Adipose tissue (tissue), 3 donors: ENCODE measurements around the gene F2. TPM values are rescaled to one million over a fixed set of nuclear protein-coding genes. Genes with fewer than 3 reads are reported as not detected.

Source experiments
- H3K27ac ChIP-seq: one replicate; pipeline ENCODE4 v1.5.1; 2013; ENCODE audit warnings: low read depth, low read length
- WGBS, 3 donors: extraction: QIAGEN DNeasy Blood & Tissue Kit; methylation state at CpG; one replicate each; pipeline ENCODE4 v1.1.7; 2013; 5-methylcytosine and 5-hydroxymethylcytosine counted together
- polyA plus RNA-seq, 3 donors: library from polyadenylated mRNA; stranded (reverse); fragments of 200-250 nt; gene quantifications; one replicate each; pipeline ENCODE4 v1.2.3, GENCODE V29; 2013
- donor health status: healthy with polysubstance abuse.
- donor health status: Bipolar disorder and iron deficiency.
- donor health status: healthy.

F2 gene
- polyA plus RNA-seq, 3 donors: not detected

GRCh38 chr11:46728659-46729040, 9.6 kb downstream of the F2 start:
- 82 to 86% (median 84%) methylated on average over 9 of the region's 9 CpGs for WGBS, 3 donors
- H3K27ac ChIP-seq: no peak overlapping the region

- no peak overlapping the region for H3K27ac ChIP-seq
- WGBS, 3 donors: 81 to 86% (median 82%) methylated on average over 24 of the region's 24 CpGs
These were observed 10.4 kb downstream of the F2 start for GRCh38 chr11:46729110-46730027.

GRCh38 chr11:46731545-46731944, 12.5 kb downstream of the F2 start:
- 79 to 90% (median 88%) methylated on average over 4 of the region's 4 CpGs for WGBS, 3 donors
- no peak overlapping the region for H3K27ac ChIP-seq

- 77 to 90% (median 79%) methylated on average over 1 of the region's 1 CpG for WGBS, 3 donors
- no peak overlapping the region for H3K27ac ChIP-seq
These were observed 14.2 kb downstream of the F2 start for GRCh38 chr11:46733234-46733633.

- no peak overlapping the region for H3K27ac ChIP-seq
- WGBS, 3 donors: 93 to 94% (median 94%) methylated on average over 7 of the region's 7 CpGs
These were observed 17.1 kb downstream of the F2 start for GRCh38 chr11:46736146-46736545.

- no peak overlapping the region for H3K27ac ChIP-seq
- 43 to 82% (median 67%) methylated on average over 5 of the region's 5 CpGs for WGBS, 3 donors
These were observed 17.6 kb downstream of the F2 start for GRCh38 chr11:46736615-46737014.

GRCh38 chr11:46737699-46738098, 18.7 kb downstream of the F2 start:
- H3K27ac ChIP-seq: no peak overlapping the region
- whole genome bisulfite sequencing, 3 donors: 92 to 95% (median 94%) methylated on average over 11 of the region's 11 CpGs

GRCh38 chr11:46738887-46739286, 19.9 kb downstream of the F2 start:
- no peak overlapping the region for H3K27ac ChIP-seq
- 66 to 78% (median 72%) methylated on average over 6 of the region's 6 CpGs for WGBS, 3 donors

- no peak overlapping the region for H3K27ac ChIP-seq
- WGBS, 3 donors: 72 to 80% (median 74%) methylated on average over 12 of the region's 12 CpGs
These were observed 22.8 kb downstream of the F2 start for GRCh38 chr11:46741600-46742484.

GRCh38 chr11:46743043-46743442, 24.0 kb downstream of the F2 start:
- WGBS, 3 donors: 84 to 98% (median 89%) methylated on average over 2 of the region's 2 CpGs
- no peak overlapping the region for H3K27ac ChIP-seq

GRCh38 chr11:46743693-46744339, 24.8 kb downstream of the F2 start:
- 76 to 81% (median 77%) methylated on average over 10 of the region's 10 CpGs for WGBS, 3 donors
- H3K27ac ChIP-seq: no peak overlapping the region

- H3K27ac ChIP-seq: no peak overlapping the region
- 75 to 89% (median 83%) methylated on average over 1 of the region's 1 CpG for WGBS, 3 donors
These were observed 26.3 kb downstream of the F2 start for GRCh38 chr11:46745328-46745727.

- WGBS, 3 donors: 89 to 93% (median 92%) methylated on average over 3 of the region's 3 CpGs
These were observed 27.0 kb downstream of the F2 start for GRCh38 chr11:46745995-46746394.

GRCh38 chr11:46747150-46747549, 28.1 kb downstream of the F2 start:
- 93 to 97% (median 94%) methylated on average over 6 of the region's 6 CpGs for WGBS, 3 donors
- H3K27ac ChIP-seq: no peak overlapping the region

More at GRCh38 chr11:46745995-46746394, 27.0 kb downstream of the F2 start:
- H3K27ac ChIP-seq: no peak overlapping the region

- H3K27ac ChIP-seq: no peak overlapping the region
These were observed 36.9 kb downstream of the F2 start for GRCh38 chr11:46755962-46756361.

GRCh38 chr11:46759196-46759595, 40.2 kb downstream of the F2 start:
- 97 to 99% (median 97%) methylated on average over 6 of the region's 6 CpGs for WGBS, 3 donors
- H3K27ac ChIP-seq: no peak overlapping the region

GRCh38 chr11:46760429-46761128, 41.6 kb downstream of the F2 start:
- H3K27ac ChIP-seq: no peak overlapping the region
- WGBS, 3 donors: 95 to 97% (median 96%) methylated on average over 6 of the region's 6 CpGs

- 91 to 94% (median 94%) methylated on average over 4 of the region's 4 CpGs for WGBS, 3 donors
- H3K27ac ChIP-seq: no peak overlapping the region
These were observed 42.8 kb downstream of the F2 start for GRCh38 chr11:46761807-46762206.
